ENCODE results near the gene RASA1. TPM values are rescaled to one million over a fixed set of nuclear protein-coding genes. Genes with fewer than 3 reads are reported as not detected.

RASA1 gene
- total RNA-seq, 1 donor from 2014 or later = 36.6 TPM

DNA sequence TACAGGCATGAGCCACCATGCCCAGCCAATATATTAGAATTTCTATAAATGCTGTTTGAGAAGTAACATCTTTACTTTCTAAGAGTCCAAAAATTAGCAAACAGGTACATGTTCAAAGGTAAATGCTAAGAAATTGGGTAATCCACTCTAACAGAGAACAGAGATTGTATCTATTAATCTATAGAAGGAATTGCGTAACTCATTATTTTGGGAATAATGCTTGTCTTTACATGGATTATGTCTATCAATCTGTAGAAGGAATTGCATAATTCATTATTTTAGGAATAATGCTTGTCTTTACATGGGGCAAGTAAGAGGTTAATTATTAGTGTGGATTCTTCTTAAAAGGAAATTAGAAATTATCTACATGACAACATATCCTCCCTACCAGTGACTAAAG lies 114.5 kb downstream of the RASA1 start:
- Mint-ChIP-seq H3K27ac (no peak overlapping the region), H3K4me3 (no peak overlapping the region), H3K9me3 (no peaks in the 10 kb centered on the region), H3K4me1 (no peaks in the 10 kb centered on the region), H3K36me3 (peaks cover 25% of the 10 kb centered on the region), H3K27me3 (ENCODE audit: low read depth) (no peaks in the 10 kb centered on the region)
- no peak for DNase-seq (ENCODE audit: low spot score in 2 of 2, unreplicated experiment in 2 of 2)
- TF ChIP-seq CTCF (IDR thresholded peaks at IDR 0.05; ENCODE audit: unreplicated experiment) = no peak

- H3K36me3 Mint-ChIP-seq = peaks cover 26% of the 10 kb centered on the region
- H3K27ac Mint-ChIP-seq = peak overlapping the region; percentile 34
- no peaks in the 10 kb centered on the region for H3K27me3 Mint-ChIP-seq (ENCODE audit: low read depth)
- H3K4me1 Mint-ChIP-seq = no peaks in the 10 kb centered on the region
- H3K4me3 Mint-ChIP-seq = no peak overlapping the region
- no peak for DNase-seq (ENCODE audit: low spot score in 2 of 2, unreplicated experiment in 2 of 2)
- no peaks in the 10 kb centered on the region for H3K9me3 Mint-ChIP-seq
- TF ChIP-seq CTCF (IDR thresholded peaks at IDR 0.05; ENCODE audit: unreplicated experiment) = no peak
These were observed 115.5 kb downstream of the RASA1 start for GRCh38 chr5:87383216-87383615.

DNA sequence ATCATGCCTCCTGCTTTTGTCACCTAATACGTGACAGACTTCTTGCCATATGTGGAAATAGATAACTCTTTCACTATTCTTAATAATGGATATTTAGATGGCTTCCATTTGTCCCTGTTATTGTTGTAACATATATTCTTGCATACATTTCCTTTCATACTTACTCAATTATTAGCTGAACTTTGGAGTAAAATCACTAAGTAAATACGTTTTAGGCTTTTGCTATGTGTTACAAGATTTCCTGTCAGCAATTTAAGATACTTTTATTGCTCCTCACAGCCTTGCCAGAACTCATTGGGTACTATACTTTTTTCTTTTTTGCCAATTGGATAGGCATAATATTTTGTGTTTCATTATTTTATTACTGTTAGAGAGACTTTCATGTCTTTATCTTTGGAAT lies 118.1 kb downstream of the RASA1 start:
- no peak for TF ChIP-seq CTCF (IDR thresholded peaks at IDR 0.05; ENCODE audit: unreplicated experiment)
- no peak for DNase-seq (ENCODE audit: low spot score in 2 of 2, unreplicated experiment in 2 of 2)
- no peaks in the 10 kb centered on the region for H3K4me1 Mint-ChIP-seq
- peaks cover 33% of the 10 kb centered on the region for H3K36me3 Mint-ChIP-seq
- H3K4me3 Mint-ChIP-seq = no peak overlapping the region
- H3K27me3 Mint-ChIP-seq (ENCODE audit: low read depth) = no peaks in the 10 kb centered on the region
- H3K9me3 Mint-ChIP-seq = no peaks in the 10 kb centered on the region
- no peak overlapping the region for H3K27ac Mint-ChIP-seq

GRCh38 chr5:87388129-87388528 lies 120.4 kb downstream of the RASA1 start:
- no peak for TF ChIP-seq CTCF (IDR thresholded peaks at IDR 0.05; ENCODE audit: unreplicated experiment)
- H3K27ac Mint-ChIP-seq = no peak overlapping the region
- DNase-seq (ENCODE audit: low spot score in 2 of 2, unreplicated experiment in 2 of 2) = no peak
- H3K27me3 Mint-ChIP-seq (ENCODE audit: low read depth) = no peaks in the 10 kb centered on the region
- H3K9me3 Mint-ChIP-seq = no peaks in the 10 kb centered on the region
- H3K4me3 Mint-ChIP-seq = no peak overlapping the region
- H3K36me3 Mint-ChIP-seq = peaks cover 42% of the 10 kb centered on the region
- no peaks in the 10 kb centered on the region for H3K4me1 Mint-ChIP-seq

DNA sequence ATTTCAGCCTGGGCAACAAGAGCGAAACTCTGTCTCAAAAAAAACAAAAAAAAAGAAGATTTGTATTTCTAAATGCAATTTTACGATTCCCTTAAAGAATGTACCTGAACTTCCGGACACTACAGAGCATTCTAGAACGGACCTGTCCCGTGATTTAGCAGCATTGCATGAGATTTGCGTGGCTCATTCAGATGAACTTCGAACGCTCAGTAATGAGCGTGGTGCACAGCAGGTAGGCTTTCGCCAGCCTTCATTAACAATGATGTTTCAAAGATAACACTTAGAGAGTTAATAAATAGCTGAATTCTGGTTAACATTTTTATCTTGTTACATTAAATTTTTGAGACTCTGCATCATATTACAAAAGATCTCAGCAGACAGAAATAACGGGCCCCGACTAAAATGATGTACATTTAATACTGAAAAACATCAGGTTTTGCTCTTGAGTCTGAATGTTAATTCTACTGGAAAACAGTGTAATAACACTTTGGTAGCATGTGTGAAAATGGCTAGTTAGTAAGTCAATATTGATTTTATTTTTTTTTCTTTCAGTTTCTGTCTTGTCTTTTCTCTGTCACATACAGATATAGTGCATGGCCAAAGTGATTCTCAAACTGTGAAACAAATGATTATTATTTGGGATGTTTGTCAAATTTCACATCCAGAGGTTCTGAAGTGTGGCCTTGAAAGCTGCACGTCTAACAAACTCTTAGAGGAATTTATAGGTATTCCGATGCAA lies 121.8 kb downstream of the RASA1 start:
- Mint-ChIP-seq H3K4me1 (no peaks in the 10 kb centered on the region), H3K36me3 (peaks cover 43% of the 10 kb centered on the region), H3K9me3 (no peaks in the 10 kb centered on the region), H3K27me3 (ENCODE audit: low read depth) (no peaks in the 10 kb centered on the region), H3K4me3 (no peak overlapping the region), H3K27ac (no peak overlapping the region)
- no peak for TF ChIP-seq CTCF (IDR thresholded peaks at IDR 0.05; ENCODE audit: unreplicated experiment)
- no peak for DNase-seq (ENCODE audit: low spot score in 2 of 2, unreplicated experiment in 2 of 2)
